ENCODE measurements around the gene COL11A1. TPM values are rescaled to one million over a fixed set of nuclear protein-coding genes. Genes with fewer than 3 reads are reported as not detected.
"Not testable (repeated sequence)": the region's sequence is repeated elsewhere in the genome, so short reads cannot be mapped to it uniquely, and the experiment has no call there.

The COL11A1 gene
- total RNA-seq, 4 donors from 2014 or later = 0.27 to 1.3 (median 0.60) TPM

DNA sequence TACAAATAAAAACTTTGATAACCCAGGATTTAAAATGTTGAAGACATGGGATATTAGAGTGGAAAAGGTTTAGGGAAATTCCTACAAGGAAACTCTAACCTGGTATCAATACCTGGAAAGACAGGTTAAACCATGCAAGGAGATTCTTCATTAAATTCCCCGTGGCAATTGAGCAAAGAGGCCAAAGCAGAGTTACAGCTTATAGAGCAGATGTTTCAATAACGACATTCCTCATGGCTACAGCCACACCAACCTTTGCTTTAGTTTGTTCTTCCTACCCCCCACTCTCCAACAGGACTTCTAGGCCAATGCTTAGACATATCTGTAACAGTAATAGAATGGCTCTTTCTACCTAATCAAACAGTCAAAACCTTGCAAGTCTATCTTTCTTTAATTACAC lies 271.3 kb downstream of the COL11A1 start:
- TF ChIP-seq CTCF (IDR thresholded peaks at IDR 0.05) = no peak
- no peak for TF ChIP-seq POLR2A (IDR thresholded peaks at IDR 0.05)
- H3K4me1 ChIP-seq = no peaks in the 10 kb centered on the region
- intact Hi-C loops (cut with DNase I) = no loop called here
- no peaks in the 10 kb centered on the region for H3K9me3 ChIP-seq
- 34 to 44% methylated on average over 2 of the region's 2 CpGs for WGBS, 2 donors
- H3K27ac ChIP-seq = no peak overlapping the region
- no peak for DNase-seq
- no peak overlapping the region for H3K4me3 ChIP-seq (replicated peaks in 1 of 3)
- H3K36me3 ChIP-seq = no peaks in the 10 kb centered on the region
- no peaks in the 10 kb centered on the region for H3K27me3 ChIP-seq

- TF ChIP-seq CTCF (IDR thresholded peaks at IDR 0.05) = no peak
These were observed 273.5 kb downstream of the COL11A1 start for GRCh38 chr1:102834688-102835320.

DNA sequence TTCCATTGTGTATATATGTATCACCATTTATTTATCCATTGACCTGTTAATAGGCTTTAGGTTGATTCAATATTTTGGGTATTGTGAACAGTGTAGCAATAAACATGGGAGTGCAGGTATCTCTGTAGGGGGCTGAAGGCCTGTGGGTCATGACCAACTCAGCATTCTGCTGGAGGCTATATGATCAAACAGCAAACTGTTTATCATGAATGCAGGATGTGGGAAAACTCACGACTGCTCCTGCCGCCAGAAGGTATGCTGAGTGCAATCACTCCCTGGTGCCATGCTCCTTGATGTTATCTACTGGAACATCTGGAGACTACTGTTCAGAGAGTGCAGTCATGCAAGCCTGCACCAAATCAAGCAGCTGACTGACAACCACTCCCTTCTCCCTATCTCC lies 275.2 kb downstream of the COL11A1 start:
- Histone ChIP-seq H3K36me3 (no peaks in the 10 kb centered on the region), H3K4me3 (replicated peaks in 1 of 3) (no peak overlapping the region), H3K9me3 (no peaks in the 10 kb centered on the region), H3K27ac (no peak overlapping the region), H3K27me3 (no peaks in the 10 kb centered on the region), H3K4me1 (no peaks in the 10 kb centered on the region)
- DNase-seq = no peak
- TF ChIP-seq CTCF (IDR thresholded peaks at IDR 0.05) (no peak), POLR2A (IDR thresholded peaks at IDR 0.05) (no peak)
- intact Hi-C loops (cut with DNase I) = no loop called here
- 78 to 89% methylated on average over 2 of the region's 2 CpGs for WGBS, 2 donors

More at GRCh38 chr1:102834688-102835320, 273.5 kb downstream of the COL11A1 start:
- Histone ChIP-seq H3K9me3 (no peaks in the 10 kb centered on the region), H3K27me3 (no peaks in the 10 kb centered on the region), H3K4me1 (no peaks in the 10 kb centered on the region), H3K4me3 (replicated peaks in 1 of 3) (no peak overlapping the region), H3K36me3 (no peaks in the 10 kb centered on the region), H3K27ac (no peak overlapping the region)
- DNase-seq = no peak
- WGBS, 2 donors = 85 to 92% methylated on average over 1 of the region's 1 CpG
- intact Hi-C loops (cut with DNase I) = no loop called here

DNA sequence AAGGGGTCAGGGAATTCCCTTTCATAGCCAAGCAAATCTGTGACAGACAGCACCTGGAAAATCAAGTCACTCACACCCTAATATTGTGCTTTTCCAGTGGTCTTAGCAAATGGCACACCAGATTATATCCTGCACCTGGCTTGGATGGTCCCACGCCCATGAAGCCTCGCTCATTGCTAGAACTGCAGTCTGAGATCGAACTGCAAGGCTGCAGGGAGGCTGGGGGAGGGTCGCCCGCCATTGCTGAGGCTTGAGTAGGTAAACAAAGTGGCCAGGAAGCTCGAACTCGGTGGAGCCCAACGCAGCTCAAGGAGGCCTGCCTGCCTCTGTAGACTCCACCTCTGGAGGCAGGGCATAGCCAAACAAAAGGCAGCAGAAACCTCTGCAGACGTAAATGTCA lies 281.6 kb downstream of the COL11A1 start:
- H3K36me3 ChIP-seq; H3K27ac ChIP-seq; H3K9me3 ChIP-seq; DNase-seq; H3K4me3 ChIP-seq (replicated peaks in 1 of 3); intact Hi-C loops (cut with DNase I); H3K27me3 ChIP-seq; H3K4me1 ChIP-seq: not testable (repeated sequence)
- 75 to 85% methylated on average over 9 of the region's 9 CpGs for WGBS, 2 donors
